GM19023 (cell line): ENCODE results near the gene MDM1.

Source experiments
- ATAC-seq: cut with Tn5 transposase; IDR thresholded peaks from one replicate; pipeline ENCODE4 v1.9.1; 2021; ENCODE audit warnings: mild to moderate bottlenecking, moderate library complexity; ENCODE audit not compliant: unreplicated experiment

MDM1 gene

DNA sequence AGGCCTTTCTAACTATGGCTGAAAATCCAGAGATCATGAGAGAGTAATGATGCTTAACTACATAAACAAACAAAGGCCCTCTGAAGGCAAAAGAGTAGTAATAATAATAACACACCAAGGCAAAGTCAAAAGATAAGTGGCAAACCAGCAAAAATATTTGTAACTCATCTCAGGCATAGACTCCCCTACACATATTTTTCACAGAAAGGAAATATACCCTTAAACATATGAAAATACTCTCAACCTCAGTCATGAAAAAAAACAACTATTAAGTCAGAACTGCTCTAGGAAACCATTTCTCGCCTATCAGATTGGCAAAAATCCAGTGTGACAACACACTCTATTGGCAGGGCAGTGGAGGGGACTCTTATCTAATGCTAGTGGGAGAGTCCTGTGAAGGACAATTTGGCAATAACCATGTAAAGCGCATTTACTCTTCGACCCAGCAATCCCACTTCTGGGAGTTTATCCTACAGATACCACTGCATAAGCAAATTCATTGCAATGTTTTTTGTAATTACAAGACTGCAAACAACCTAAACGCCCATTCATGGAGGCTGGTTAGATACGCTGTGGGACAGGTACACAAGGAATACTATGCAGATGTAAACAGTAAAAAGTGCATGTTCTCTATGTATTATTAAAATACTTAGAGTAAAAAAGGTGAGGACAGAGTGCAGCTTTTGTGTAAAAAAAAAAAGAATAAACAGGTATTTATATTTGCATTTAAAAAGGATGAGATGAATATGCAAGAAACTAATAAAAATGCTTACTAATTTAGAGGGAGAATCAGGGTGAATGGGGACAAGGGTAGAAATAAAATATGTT lies 52.7 kb downstream of the MDM1 start:
- no peak for ATAC-seq

GRCh38 chr12:68276402-68276930 lies 55.7 kb downstream of the MDM1 start:
- ATAC-seq, result no peak

DNA sequence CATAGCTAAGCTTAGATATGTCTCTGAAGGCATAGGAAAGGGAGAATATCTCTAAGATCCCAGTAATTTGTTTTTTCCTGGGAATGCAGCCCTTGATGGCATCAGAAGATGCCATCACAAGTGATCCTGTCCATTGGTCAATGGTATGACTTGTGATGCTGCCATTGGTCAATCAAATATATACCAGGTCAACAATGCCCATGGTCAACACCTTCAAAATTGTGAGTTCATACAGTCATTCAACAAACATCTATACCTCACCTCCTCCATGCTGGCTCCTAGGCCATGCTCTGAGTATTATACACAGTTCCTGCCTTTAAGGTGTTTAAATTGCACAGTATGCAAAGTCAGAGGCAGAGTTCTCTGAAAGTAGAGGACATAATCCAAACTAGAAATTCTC lies 59.4 kb downstream of the MDM1 start:
- ATAC-seq, result no peak

- no peak for ATAC-seq
Observed at GRCh38 chr12:68271346-68271745, 60.8 kb downstream of the MDM1 start.

GRCh38 chr12:68270358-68270757 lies 61.8 kb downstream of the MDM1 start:
- ATAC-seq, result no peak

DNA sequence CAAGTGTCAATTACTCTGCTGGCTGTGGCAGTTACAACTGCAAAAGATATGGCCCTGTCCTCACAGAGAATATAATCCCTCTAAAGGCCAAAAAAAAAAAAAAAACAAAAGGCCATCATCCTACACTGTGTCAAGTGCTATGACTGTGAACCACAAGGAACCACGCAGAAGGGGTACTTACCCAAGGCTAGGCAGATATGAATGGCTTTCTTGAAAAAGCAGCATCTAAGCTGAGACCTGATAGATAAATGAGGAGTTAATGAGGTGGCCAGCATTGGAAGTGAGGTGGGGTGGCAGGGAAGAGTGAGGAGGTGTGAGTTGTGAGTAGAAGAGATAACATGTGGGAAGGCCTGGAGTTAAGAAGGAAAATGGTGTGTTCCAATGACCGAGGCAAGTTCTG lies 62.4 kb downstream of the MDM1 start:
- ATAC-seq, result no peak

DNA sequence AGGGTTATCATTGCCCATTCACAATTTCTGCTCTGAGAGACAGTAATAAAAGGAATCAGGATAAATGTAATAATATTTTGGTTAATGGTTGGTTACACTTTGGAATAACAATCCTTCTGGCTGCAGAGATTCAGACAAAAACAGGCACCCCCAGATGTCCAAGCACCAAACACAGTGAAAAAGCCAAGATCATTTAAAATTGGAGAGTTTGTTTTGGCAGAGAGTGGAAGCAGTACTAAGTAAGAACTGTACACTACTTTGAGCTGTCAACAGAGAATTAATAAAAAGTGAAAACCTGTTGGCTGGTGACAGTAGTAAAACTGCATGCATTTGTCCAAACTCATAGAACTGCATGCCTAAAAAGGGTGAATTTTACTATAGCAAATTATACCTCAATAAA lies 63.2 kb downstream of the MDM1 start:
- ATAC-seq, result no peak

DNA sequence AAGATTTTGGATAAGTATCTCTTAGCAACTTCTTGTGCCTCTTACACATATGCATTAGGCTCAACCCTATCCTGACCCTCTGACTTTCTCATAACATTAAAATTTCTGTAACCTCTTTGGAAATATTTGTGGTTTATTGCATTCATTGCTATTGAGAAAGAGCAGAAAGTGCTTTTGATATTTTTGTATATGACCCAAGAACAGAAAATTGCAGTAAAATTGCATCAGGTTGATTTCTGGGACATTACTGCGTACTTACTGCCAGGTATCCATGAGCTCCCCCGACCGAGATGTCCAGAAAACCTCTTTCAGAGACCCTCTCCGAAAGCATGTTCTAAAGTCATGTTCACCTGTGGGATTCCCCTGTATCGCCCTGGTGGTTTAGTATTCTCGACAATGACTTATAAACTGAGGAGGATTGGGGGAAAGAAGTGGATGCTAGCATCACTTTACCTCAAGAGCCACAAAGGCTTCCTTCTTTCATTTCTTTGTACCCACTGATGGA lies 64.2 kb downstream of the MDM1 start:
- ATAC-seq, result no peak

DNA sequence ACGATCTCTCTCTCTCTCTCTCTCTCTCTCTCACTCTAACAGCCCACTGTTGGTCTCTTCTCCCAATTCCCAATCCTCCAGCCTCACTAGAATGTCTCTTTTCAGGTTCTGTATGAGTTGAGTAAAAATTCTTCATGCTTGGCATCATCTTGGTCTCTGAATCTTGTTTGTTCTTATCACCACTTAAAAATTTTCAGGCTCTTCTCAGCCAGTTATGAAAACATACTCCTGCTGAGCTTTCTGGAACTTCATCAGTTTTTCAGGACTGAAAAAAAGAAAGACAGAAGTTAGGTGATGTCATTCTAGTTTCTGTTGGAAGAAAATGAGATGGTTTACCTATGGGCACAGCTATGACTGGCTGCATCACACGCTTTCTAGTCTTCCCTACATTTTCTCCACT lies 67.3 kb downstream of the MDM1 start:
- ATAC-seq, result no peak

DNA sequence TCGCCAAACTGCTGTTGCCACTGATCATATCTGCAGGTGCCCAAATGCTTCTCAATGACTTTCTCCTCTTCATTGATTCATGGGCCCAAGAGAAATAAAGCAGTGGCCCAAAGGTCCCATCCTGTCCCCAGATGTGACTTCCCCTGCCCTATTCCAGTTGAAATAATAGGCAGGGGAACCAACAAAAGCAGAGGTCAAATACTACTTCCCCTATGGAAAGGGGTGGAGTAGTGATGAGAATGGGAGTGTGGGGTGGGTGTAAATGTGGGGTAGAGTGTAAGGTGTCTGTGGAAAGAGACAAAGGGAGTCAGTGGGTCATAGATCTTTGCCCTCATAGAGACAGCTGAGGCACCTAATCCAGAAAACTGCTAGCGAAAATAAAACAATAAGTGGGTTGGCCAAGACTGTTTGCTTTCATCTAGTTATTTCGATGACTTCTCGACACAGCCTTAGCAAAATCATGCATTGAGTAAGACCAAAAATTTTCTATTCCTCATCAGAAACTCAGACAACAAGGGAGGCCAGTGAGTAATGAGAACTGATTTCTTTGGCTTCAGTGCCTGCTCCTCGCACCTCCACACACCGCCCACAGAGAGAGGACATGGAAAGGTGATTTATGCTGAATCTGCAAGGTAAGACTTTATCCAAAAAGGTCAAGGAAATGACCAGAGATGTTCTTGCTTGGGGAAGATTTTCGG lies 67.9 kb downstream of the MDM1 start:
- ATAC-seq, result no peak

- ATAC-seq, result no peak
Observed at GRCh38 chr12:68263366-68263765, 68.8 kb downstream of the MDM1 start.

DNA sequence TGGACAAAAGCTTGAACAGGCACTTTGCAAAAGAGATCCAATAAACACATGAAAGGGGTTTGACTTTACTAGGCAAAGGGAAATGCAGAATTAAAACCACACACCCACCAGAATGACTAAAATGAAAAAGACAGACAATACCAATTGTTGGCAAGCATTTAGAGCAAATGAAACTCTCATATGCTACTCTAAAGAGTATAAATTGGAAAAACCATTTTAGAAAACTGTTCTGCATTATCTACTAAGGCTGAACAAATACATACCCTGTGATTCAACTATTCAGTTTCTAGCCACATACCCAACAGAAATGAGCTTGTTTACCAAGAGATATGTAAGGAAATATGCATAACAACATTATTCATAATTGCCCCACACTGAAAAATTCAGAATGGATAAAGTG lies 70.3 kb downstream of the MDM1 start:
- ATAC-seq, result no peak

DNA sequence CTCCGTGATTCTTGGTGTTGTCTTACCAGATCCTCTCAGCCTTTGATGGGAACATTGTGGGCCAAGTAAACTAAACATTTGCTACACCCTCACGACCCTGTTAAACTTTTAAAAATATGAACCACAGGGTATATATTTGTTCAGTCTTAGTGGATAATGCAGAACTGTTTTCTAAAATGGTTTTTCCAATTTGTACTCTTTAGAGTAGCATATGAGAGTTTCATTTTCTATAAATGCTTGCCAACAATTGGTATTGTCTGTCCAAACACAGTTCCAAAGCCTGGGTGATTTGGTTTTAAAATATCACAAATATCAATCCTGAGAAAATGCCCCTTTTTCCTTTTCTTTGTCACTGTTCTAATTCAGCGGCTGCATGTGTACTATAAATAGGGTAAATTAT lies 72.0 kb downstream of the MDM1 start:
- no peak for ATAC-seq

DNA sequence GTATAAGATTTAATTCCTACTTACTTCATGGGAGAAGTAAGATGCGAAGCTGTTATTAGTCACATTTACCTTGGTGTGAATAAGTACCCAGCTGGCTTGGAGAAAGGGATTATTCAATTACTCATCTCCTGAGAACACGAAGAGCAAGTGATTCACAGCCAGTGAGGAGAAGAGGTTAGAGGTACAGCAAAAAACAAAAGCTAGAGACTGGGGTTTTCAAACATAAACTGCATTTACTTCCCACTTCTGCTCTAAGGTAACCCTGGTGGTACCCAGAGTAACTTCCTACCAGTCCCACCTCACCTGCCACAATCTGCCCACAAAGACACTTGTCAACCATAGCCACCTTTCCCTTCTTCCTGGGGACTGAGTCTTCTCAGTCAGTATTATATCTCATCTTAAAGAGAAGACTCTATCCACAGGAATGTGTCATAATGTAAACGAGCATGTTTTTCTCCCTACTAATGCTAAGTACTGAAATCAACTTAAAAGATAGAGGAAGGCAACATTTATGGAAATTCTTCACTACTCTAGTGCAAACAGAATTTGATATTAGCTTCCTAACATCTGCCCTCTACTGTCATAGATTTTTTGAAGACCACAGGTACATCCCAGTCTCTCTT lies 72.7 kb downstream of the MDM1 start:
- ATAC-seq, result no peak

- ATAC-seq, result no peak
Observed at GRCh38 chr12:68253504-68253903, 78.7 kb downstream of the MDM1 start, which contains the start of gene IL22. TSS of gene IL22 (minus strand) at chr12:68253604. CDS start at chr12:68253448, 156 bp downstream.

GRCh38 chr12:68252077-68252476 lies 80.1 kb downstream of the MDM1 start:
- no peak for ATAC-seq

DNA sequence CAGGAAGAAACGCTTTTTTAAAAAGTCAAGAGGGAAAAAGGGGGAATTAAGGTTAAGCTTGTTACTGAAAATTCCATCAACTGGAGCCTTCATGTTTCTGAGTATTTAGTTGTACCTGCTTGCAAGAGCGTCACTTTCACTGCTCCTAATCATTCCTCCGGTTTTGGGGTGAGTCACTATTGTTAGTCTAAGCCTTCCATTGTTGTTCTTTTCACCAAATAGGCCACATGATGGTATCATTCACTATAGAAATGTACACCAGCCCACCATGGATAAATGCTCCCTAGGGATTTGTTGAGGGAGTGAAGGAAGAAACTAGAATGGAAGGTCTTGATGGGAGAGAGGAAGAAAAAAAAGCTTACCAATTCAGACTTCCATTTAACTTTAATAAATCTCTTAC lies 81.7 kb downstream of the MDM1 start:
- no peak for ATAC-seq

DNA sequence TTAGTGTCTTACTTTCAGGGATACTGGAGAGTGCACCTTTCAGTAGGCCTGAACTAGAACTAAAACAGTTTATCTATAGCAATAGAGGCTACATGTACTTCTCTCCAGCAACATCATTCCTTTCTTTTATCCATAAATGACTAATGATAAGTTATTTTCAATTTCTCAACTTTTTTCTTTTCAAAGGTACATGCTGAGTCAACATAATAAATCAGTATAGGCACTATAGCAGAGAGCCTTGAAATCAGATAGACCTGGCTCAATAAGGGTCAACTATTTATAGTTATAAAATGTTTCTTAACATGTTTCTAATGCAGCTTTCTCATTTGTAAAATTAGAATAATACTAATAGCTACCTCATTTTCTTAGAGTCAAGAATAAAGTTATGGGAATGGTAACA lies 84.4 kb downstream of the MDM1 start:
- ATAC-seq, result no peak

DNA sequence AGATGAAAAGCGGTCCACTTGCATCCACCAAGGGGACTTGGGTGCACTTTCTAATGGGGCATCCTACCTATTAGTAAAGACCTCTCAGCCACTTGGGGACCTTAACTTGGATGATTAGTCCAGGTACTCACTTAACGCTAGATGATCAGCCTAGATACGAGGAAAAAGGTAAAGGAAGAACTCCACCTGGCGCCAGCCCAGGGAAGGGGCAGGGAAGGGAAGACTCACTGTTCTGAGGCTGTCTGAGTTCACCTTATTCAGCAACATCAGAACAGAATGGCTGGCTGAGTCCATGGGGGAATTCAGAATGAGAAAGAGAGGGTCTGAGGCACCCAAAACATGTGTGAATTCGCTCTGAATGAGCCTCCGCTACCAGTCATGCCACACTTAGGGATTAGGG lies 85.8 kb downstream of the MDM1 start:
- ATAC-seq, result no peak

GRCh38 chr12:68245180-68246021 lies 86.8 kb downstream of the MDM1 start:
- ATAC-seq, result no peak
